MCF 10A (cell line): ENCODE data around the gene SPATS2. TPM values are rescaled to one million over a fixed set of nuclear protein-coding genes. Genes with fewer than 3 reads are reported as not detected.

Experiments used
- BruUV-seq: library from RNA; stranded (reverse); fragments of 400-500 nt; replicated peaks from 2 replicates; lab custom pipeline; 2021; lab: Mats Ljungman, UMichigan
- CTCF ChIA-PET: fragments of 300-600 bp; sonication (Branson Sonifier 250); formaldehyde crosslinking; extraction: SDS; loops from one replicate; lab custom pipeline; 2021; ENCODE audit warnings: antibody characterized with exemption, inconsistent platforms; lab: Yijun Ruan, JAX
- POLR2A ChIA-PET: fragments of 300-600, 350-650 bp; sonication (Branson Sonifier 250); formaldehyde crosslinking; extraction: SDS; loops from one replicate; lab custom pipeline; 2020; ENCODE audit warnings: antibody characterized with exemption, inconsistent platforms; lab: Yijun Ruan, JAX
- DNase-seq: peaks from one replicate; pipeline ENCODE4 v3.0.0-alpha.2; 2018; ENCODE audit not compliant: unreplicated experiment
- H3K27ac Mint-ChIP-seq: one replicate; pipeline ENCODE4 v1.8.0; 2022; ENCODE audit warnings: mild to moderate bottlenecking, low read depth, mixed read lengths; ENCODE audit not compliant: unreplicated experiment
- H3K27me3 Mint-ChIP-seq: one replicate; pipeline ENCODE4 v1.8.0; 2022; ENCODE audit warnings: mixed read lengths; ENCODE audit not compliant: insufficient read depth, unreplicated experiment
- H3K36me3 Mint-ChIP-seq: one replicate; pipeline ENCODE4 v1.8.0; 2022; ENCODE audit warnings: mild to moderate bottlenecking, moderate library complexity, mixed read lengths; ENCODE audit not compliant: insufficient read depth, unreplicated experiment
- H3K4me1 Mint-ChIP-seq: one replicate; pipeline ENCODE4 v1.8.0; 2022; ENCODE audit warnings: mixed read lengths; ENCODE audit not compliant: insufficient read depth, unreplicated experiment
- H3K4me3 Mint-ChIP-seq: one replicate; pipeline ENCODE4 v1.8.0; 2022; ENCODE audit warnings: mild to moderate bottlenecking, moderate library complexity, mixed read lengths; ENCODE audit not compliant: unreplicated experiment
- H3K9me3 Mint-ChIP-seq: one replicate; pipeline ENCODE4 v1.8.0; 2022; ENCODE audit warnings: mixed read lengths; ENCODE audit not compliant: unreplicated experiment
- intact Hi-C: fragments of 100-400 bp; cut with micrococcal nuclease; formaldehyde crosslinking; loops from 2 replicates; pipeline ENCODE4 v1.14.1; 2022
- total RNA-seq: library from RNA; stranded (reverse); gene quantifications from 2 replicates; pipeline ENCODE4 v1.2.3, GENCODE V29; 2022
- TF ChIP-seq, protein P1 (sequence below): fragments of 200-600 bp; IDR thresholded peaks from one replicate; pipeline ENCODE4 v1.8.0; 2022; ENCODE audit warnings: antibody characterized with exemption, mild to moderate bottlenecking; ENCODE audit not compliant: unreplicated experiment

Gene SPATS2
- total RNA-seq, 1 experiment from 2014 or later, result 26.0 TPM

GRCh38 chr12:49330631-49331379, 36.5 kb upstream of the SPATS2 start:
- Mint-ChIP-seq H3K36me3 (no peaks in the 10 kb centered on the region), H3K4me3 (no peak overlapping the region), H3K27ac (no peak overlapping the region), H3K27me3 (no peaks in the 10 kb centered on the region), H3K4me1 (no peaks in the 10 kb centered on the region), H3K9me3 (no peaks in the 10 kb centered on the region)
- ChIA-PET POLR2A (no interaction called here), CTCF (interaction anchor here (0.5 to 2.9 kb wide), 20 partner anchors 8 to 731 kb away, joined by 3 to 19 read pairs (median 4); partner anchors contain the start of genes DNAJC22 and PRPH)
- TF ChIP-seq, protein P1, sequence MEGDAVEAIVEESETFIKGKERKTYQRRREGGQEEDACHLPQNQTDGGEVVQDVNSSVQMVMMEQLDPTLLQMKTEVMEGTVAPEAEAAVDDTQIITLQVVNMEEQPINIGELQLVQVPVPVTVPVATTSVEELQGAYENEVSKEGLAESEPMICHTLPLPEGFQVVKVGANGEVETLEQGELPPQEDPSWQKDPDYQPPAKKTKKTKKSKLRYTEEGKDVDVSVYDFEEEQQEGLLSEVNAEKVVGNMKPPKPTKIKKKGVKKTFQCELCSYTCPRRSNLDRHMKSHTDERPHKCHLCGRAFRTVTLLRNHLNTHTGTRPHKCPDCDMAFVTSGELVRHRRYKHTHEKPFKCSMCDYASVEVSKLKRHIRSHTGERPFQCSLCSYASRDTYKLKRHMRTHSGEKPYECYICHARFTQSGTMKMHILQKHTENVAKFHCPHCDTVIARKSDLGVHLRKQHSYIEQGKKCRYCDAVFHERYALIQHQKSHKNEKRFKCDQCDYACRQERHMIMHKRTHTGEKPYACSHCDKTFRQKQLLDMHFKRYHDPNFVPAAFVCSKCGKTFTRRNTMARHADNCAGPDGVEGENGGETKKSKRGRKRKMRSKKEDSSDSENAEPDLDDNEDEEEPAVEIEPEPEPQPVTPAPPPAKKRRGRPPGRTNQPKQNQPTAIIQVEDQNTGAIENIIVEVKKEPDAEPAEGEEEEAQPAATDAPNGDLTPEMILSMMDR, result no peak
- BruUV-seq, result no TSS peak
- intact Hi-C loops, result no loop called here
- no peak for DNase-seq

DNA sequence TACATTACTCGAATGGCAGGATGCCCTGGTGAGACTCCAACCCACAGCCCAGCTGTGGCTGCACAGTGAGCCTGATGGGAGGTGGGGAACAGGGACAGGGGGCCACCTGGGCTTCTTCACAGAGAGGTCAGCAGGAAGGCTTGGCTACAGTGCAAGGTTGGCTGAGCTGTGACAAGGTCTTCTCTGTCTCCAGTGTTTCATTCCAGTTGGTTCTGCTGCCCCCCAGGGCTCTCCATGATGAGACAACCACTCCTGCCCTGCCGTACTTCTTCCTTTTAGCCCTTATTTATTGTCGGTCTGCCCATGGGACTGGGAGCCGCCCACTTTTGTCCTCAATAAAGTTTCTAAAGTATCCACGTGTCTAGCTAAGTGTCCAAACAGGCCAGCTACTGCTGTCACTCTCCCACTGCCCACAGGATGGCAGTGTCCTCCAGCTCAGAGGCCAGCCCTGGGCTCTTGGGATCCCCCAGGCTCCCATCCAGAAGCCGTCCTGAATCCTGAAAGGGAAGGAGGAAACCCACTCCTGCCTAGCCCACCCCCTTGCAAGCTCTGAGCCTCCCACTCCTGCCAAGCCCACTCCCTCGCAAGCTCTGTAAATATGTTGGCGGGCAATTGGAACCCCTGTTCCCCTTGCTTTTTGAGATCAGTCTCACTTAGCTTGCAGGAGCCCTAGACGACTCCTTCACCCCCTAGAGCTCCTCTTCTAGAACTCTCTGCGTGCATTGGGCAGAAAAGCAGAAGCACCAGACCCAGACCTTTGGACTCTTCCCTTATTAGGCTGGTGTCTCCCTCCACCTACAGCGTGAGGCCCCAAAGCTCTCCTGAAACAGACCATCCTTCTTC, 35.7 kb upstream of the SPATS2 start:
- BruUV-seq, result no TSS peak
- Mint-ChIP-seq H3K27me3 (no peaks in the 10 kb centered on the region), H3K4me3 (no peak overlapping the region), H3K36me3 (no peaks in the 10 kb centered on the region), H3K27ac (no peak overlapping the region), H3K9me3 (no peaks in the 10 kb centered on the region), H3K4me1 (no peaks in the 10 kb centered on the region)
- intact Hi-C loops, result no loop called here
- DNase-seq, result peak; percentile 51
- TF ChIP-seq, protein P1, result peak; percentile 72
- POLR2A ChIA-PET, result interaction anchor here (0.5 to 1.5 kb wide), 3 partner anchors 13 to 55 kb away, joined by 3 read pairs; no protein-coding TSS in a partner anchor
- CTCF ChIA-PET, result interaction anchor here (0.5 to 2.9 kb wide), 23 partner anchors 9 to 731 kb away, joined by 3 to 19 read pairs (median 4); partner anchors contain the start of genes DNAJC22 and PRPH

DNA sequence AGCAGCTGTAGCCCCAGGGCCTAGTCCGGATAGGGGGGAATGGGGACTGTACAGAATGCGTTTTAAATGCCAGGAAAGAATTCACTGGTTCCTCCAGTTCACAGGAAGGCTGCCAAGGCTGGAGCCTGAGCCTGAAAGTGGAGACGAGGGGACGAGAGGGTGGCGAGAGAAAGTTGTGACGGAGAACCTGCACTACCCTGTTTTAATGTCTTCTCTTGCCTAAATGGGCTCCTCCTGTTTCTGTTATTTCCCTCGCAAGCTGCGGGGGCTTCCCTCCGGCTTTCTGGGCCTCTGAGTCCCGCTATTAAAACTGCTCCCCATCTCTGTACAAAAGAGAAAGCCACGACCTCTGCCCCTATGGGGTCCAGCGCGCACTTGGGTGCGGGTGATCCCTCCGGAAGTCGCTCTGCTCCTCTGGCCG, 34.8 kb upstream of the SPATS2 start:
- H3K27ac Mint-ChIP-seq, result no peak overlapping the region
- no TSS peak for BruUV-seq
- H3K27me3 Mint-ChIP-seq, result peaks cover 7% of the 10 kb centered on the region
- H3K4me3 Mint-ChIP-seq, result no peak overlapping the region
- no peaks in the 10 kb centered on the region for H3K36me3 Mint-ChIP-seq
- ChIA-PET POLR2A (interaction anchor here (0.5 to 1.5 kb wide), 3 partner anchors 14 to 55 kb away, joined by 3 read pairs; no protein-coding TSS in a partner anchor), CTCF (interaction anchor here (0.6 to 2.9 kb wide), 16 partner anchors 10 to 316 kb away, joined by 3 to 19 read pairs (median 4); partner anchors contain the start of genes DNAJC22 and PRPH)
- intact Hi-C loops, result no loop called here
- no peak for DNase-seq
- H3K4me1 Mint-ChIP-seq, result no peaks in the 10 kb centered on the region
- TF ChIP-seq, protein P1, result no peak
- H3K9me3 Mint-ChIP-seq, result no peaks in the 10 kb centered on the region
